ENCODE results near the gene PSEN2. TPM values are rescaled to one million over a fixed set of nuclear protein-coding genes. Genes with fewer than 3 reads are reported as not detected.

The PSEN2 gene
- total RNA-seq, 1 experiment from 2014 or later, result 17.4 TPM

DNA sequence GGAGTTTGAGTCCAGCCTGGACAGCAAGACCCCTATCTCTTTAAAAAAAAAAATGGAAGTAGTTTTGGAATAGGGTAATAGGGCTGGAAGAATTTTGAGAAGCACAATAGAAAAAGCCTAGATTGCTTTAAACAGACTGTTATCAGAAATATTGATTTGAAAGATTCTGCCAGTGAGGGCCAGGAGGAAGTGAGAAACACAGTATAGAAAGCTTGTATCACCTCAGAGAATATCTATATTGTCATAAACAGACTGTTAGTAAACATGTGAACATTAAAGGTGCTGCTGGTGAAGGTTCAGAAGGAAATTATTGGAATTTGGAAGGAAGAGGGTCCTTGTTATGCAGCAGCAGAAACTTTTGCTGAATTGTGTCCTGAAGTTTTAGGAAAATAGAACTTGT lies 24.8 kb upstream of the PSEN2 start:
- no peak overlapping the region for H3K18ac ChIP-seq (ENCODE audit: insufficient read length, low read depth, low read length)
- H3K27ac Mint-ChIP-seq, result no peak overlapping the region
- H3K4me1 ChIP-seq (ENCODE audit: insufficient read depth, low read length), result no peaks in the 10 kb centered on the region
- TF ChIP-seq, protein P1, sequence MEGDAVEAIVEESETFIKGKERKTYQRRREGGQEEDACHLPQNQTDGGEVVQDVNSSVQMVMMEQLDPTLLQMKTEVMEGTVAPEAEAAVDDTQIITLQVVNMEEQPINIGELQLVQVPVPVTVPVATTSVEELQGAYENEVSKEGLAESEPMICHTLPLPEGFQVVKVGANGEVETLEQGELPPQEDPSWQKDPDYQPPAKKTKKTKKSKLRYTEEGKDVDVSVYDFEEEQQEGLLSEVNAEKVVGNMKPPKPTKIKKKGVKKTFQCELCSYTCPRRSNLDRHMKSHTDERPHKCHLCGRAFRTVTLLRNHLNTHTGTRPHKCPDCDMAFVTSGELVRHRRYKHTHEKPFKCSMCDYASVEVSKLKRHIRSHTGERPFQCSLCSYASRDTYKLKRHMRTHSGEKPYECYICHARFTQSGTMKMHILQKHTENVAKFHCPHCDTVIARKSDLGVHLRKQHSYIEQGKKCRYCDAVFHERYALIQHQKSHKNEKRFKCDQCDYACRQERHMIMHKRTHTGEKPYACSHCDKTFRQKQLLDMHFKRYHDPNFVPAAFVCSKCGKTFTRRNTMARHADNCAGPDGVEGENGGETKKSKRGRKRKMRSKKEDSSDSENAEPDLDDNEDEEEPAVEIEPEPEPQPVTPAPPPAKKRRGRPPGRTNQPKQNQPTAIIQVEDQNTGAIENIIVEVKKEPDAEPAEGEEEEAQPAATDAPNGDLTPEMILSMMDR (conservative IDR thresholded peaks at IDR 0.05), result no peak
- H3K4me1 Mint-ChIP-seq, result peaks cover 12 to 16% of the 10 kb centered on the region in 2 experiments
- no peak overlapping the region for H2BK15ac ChIP-seq (ENCODE audit: low read depth, low read length)
- H3K4ac ChIP-seq (ENCODE audit: low read depth, low read length), result no peak overlapping the region
- H3K9me3 ChIP-seq (ENCODE audit: control insufficient read depth, low read depth, low read length), result no peaks in the 10 kb centered on the region
- H3K79me1 ChIP-seq (ENCODE audit: insufficient read depth, low read depth, low read length, poor library complexity, severe bottlenecking), result no peaks in the 10 kb centered on the region
- H4K91ac ChIP-seq (ENCODE audit: insufficient read length, low read depth, low read length), result no peak overlapping the region
- H3K27me3 Mint-ChIP-seq (ENCODE audit: low read depth), result no peaks in the 10 kb centered on the region
- no peak overlapping the region for H4K5ac ChIP-seq (ENCODE audit: insufficient read length, low read depth, low read length)
- no peak overlapping the region for H2BK12ac ChIP-seq (ENCODE audit: insufficient read length, low read depth, low read length)
- no peak overlapping the region for H3K27ac ChIP-seq (ENCODE audit: insufficient read length, low read depth, low read length)
- H3T11ph ChIP-seq (ENCODE audit: low read length), result no peak overlapping the region
- no peaks in the 10 kb centered on the region for H4K20me1 ChIP-seq (ENCODE audit: control insufficient read depth, insufficient read depth, insufficient read length)
- no peaks in the 10 kb centered on the region; a peak in 1 of 7 replicates for H3K36me3 Mint-ChIP-seq (ENCODE audit: insufficient read depth in 1 of 3, low read depth in 3 of 3)
- no peak overlapping the region for H4K8ac ChIP-seq (replicated peaks; ENCODE audit: insufficient read length, low read depth, low read length)
- H2BK5ac ChIP-seq (ENCODE audit: insufficient read length, low read length), result no peak overlapping the region
- no peak overlapping the region for H3K56ac ChIP-seq (ENCODE audit: insufficient read length, low read depth, low read length)
- H3K9me3 Mint-ChIP-seq, result no peaks in the 10 kb centered on the region; a peak in 1 of 5 replicates
- H3K79me2 ChIP-seq (ENCODE audit: insufficient read depth, low read length), result no peaks in the 10 kb centered on the region
- H2BK20ac ChIP-seq (ENCODE audit: low read depth, low read length, poor library complexity, severe bottlenecking), result no peak overlapping the region
- no peak overlapping the region for H3K23ac ChIP-seq (ENCODE audit: insufficient read length, low read depth, low read length)
- H3K23me2 ChIP-seq (ENCODE audit: insufficient read length, low read depth, low read length, poor library complexity, severe bottlenecking), result no peaks in the 10 kb centered on the region
- no peak overlapping the region for H2BK120ac ChIP-seq (ENCODE audit: low read depth, low read length, poor library complexity, severe bottlenecking)
- H3K27me3 ChIP-seq (ENCODE audit: insufficient read depth, low read length), result no peaks in the 10 kb centered on the region
- no peak overlapping the region for H3K4me2 ChIP-seq (ENCODE audit: insufficient read depth, insufficient read length, low read length)
- H2AFZ ChIP-seq (ENCODE audit: low read length), result no peak overlapping the region
- no peak overlapping the region for H3K9ac ChIP-seq (ENCODE audit: extremely low read depth, insufficient read length, low read length)
- H3K4me3 Mint-ChIP-seq, result no peak overlapping the region
- DNase-seq, result no peak
- no peak overlapping the region for H2AK5ac ChIP-seq (ENCODE audit: insufficient read length, low read length)
- H3K14ac ChIP-seq (ENCODE audit: insufficient read depth, low read length), result no peak overlapping the region
